MM.1S (cell line): ENCODE results near the gene USP10.

Experiments used
- CTCF ChIP-seq: fragments of 300-600 bp; sonication (generic); IDR thresholded peaks from 2 replicates; pipeline ENCODE4 v1.5.1; 2016; ENCODE audit warnings: antibody characterized with exemption, low read length, mixed read lengths
- EZH2phosphoT487 ChIP-seq: fragments of 300-600 bp; sonication (generic); IDR thresholded peaks from 2 replicates; pipeline ENCODE4 v1.6.1; 2018; ENCODE audit warnings: antibody characterized with exemption, low read length

GRCh38 chr16:84722068-84722467, 22.3 kb downstream of the USP10 start:
- TF ChIP-seq CTCF (no peak), EZH2phosphoT487 (no peak)
